HG02970 (cell line): Measurements from ENCODE around the gene TMCC1.
A peak's percentile ranks its signal among the peaks of the same experiment; 100 is the strongest.
"Not testable (repeated sequence)": the region's sequence is repeated elsewhere in the genome, so short reads cannot be mapped to it uniquely, and the experiment has no call there.

Experiments used
- ATAC-seq: cut with Tn5 transposase; IDR thresholded peaks from one replicate; pipeline ENCODE4 v1.9.1; 2021; ENCODE audit warnings: mild to moderate bottlenecking, moderate library complexity, moderate number of reproducible peaks; ENCODE audit not compliant: unreplicated experiment, low FRiP score

The TMCC1 gene

GRCh38 chr3:129893581-129894070 lies at the start of gene TMCC1:
TMCC1 (minus strand) TSS chr3:129893711.
- peak; percentile 82 for ATAC-seq

DNA sequence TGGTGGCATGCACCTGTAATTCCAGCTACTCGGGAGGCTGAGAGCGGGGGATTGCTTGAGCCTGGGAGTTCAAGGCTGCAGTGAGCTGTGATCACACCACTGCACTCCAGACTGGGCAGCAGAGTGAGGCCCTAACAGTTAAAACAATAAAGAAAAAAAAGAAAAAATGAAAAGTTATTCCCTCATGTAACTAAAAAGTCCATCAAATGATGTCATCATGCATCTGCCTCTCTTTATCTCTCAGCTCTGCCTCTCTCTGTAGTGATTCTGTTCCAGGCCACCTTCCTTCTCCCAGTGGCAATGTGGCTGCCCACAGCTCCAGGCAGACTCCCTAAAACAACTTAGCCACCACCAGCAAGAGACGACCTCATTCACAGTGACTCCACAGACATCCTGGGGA lies 49.5 kb upstream of the TMCC1 start:
- ATAC-seq = no peak

GRCh38 chr3:129942296-129942695 lies 48.8 kb upstream of the TMCC1 start:
- no peak for ATAC-seq

DNA sequence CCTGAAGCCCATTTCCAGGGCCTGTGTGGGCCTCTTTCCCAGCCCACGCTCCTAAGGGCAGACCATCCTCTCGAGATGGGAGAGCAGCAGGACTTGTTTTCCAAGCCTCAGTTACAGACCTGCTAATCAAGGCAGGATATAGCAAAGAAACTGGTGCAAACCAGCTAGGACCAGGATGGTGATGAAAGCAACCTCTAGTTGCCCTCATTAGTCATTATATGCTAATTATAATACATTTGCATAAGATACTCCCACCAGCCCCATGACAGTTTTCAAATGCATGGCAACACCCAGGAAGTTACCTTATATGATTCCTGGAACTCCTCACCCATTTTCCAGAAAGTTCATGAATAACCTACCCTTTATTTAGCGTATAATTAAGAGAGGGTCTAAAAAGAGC lies 46.6 kb upstream of the TMCC1 start:
- no peak for ATAC-seq

DNA sequence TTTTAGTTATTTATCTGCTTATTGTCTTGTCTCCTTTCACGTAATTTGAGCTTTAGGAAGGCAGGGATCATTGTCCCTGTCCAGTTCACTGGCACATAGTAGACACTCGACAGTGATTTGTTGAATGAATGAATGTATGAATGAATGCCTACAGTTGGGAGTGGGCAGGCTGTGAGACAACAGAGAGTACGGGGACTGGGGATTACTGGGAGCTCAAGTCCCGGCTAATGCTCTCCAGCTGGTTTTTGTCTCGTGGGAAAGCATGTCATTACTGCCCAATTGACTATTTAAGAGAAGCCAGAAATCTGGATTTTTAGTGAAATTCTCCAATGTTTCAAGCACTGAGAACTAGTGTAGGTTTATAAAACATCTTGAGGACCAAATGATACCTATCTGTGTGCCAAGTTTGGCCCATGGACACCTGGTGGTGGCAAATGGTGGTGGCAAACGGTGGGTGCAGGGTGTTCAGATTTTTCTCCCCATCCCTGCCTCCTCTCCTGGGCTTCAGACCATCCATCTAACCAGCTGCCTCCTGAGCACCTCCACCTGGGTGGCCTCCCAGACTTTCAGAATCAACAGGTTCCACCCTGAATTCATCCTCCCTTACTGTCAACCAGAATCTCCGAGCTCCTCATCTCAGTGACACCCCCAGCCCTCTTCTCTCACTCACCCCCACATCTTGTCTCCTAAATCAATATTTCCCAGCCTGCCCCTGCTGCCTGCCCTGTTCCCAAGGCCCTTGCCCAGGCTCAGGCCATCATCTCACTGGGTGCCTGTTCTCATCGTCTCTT lies 44.8 kb upstream of the TMCC1 start:
- no peak for ATAC-seq

- no peak for ATAC-seq
These were observed 44.2 kb upstream of the TMCC1 start for GRCh38 chr3:129937717-129938116.

- no peak for ATAC-seq
These were observed 43.2 kb upstream of the TMCC1 start for GRCh38 chr3:129936757-129937156.

DNA sequence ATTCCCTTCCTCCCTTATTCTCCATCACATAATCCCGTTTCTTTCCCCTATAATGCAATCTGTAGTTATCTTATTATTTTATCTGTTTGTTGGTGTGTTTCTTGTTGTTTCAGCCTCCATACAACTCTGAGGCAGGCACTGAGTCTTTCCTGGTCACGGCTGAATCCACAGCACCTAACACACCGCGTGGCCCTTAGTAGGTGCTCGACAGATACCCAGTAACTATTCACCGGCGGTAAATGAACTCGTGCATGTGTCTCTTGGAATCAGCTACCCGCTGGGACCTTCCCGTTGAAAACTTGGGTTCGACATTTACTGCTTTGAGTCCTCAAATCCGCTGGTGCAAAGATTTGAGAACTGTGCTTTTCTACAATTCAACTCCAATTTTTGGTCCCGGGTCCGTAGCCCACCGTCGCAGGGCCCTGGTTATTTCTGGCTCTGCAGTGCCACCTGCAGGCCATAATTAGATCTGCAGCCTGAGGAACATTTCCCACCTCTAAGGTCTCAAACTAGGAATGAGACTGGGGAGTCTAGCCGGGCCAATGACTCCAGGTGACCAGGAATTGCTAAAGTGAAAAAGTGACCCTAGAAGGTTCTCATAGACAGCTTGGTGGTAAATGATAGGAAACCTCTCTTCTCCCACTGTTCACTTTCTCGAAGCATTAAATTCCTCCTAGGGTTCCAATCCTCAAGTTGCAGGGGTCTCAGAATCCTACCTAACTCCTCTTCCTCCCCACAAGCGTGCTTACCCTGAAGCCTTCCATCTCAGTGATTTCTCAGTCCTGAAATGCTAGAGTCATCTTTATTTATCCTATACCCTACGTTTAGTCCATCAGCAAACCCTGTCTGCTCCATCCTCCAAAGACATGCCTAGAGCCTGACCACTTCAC lies 41.0 kb upstream of the TMCC1 start:
- no peak for ATAC-seq

GRCh38 chr3:129933471-129933870 lies 40.0 kb upstream of the TMCC1 start:
- no peak for ATAC-seq

GRCh38 chr3:129929383-129929782 lies 35.9 kb upstream of the TMCC1 start:
- no peak for ATAC-seq

- no peak for ATAC-seq
These were observed 33.6 kb upstream of the TMCC1 start for GRCh38 chr3:129927072-129927471.

DNA sequence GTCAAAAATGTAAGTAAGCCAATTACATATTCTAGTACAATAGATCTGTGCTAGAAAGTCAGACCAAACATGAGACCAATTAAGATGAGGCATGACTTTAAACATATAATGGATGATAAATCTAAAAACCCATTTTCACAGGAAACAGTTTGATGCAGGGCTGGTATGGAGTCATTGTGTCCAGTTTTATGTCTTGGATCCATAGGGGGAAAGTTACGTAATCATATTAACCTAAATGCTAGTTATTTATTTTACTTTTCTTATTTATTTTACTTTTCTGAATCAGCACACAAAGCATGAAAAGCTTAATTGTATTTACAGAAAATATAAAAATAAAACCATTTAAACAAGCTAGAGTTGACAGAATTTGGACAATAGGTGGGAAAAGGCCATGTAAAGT lies 26.3 kb upstream of the TMCC1 start:
- ATAC-seq = no peak

DNA sequence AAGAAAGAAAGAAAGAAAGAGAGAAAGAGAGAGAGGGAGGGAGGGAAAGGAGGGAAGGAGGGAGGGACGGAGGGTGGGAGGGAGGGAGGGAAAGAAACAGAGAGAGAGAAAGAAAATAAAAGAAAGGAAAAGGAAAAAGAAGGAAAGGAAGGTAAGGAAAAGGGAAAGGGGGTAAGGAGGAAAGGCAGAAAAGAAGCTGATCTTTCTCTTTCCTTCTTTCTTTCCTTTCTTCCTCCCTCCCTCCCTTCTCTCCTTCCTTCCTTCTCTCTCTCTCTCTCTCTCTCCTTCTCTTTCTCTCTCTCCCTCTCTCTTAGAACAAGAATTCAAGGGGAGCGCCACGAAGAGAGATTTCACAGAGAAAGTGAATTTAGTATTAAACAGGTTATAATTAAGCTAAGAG lies 25.8 kb upstream of the TMCC1 start:
- ATAC-seq = no peak

- no peak for ATAC-seq
These were observed 24.9 kb upstream of the TMCC1 start for GRCh38 chr3:129918461-129918860.

GRCh38 chr3:129917423-129918007 lies 24.0 kb upstream of the TMCC1 start:
- ATAC-seq = no peak

DNA sequence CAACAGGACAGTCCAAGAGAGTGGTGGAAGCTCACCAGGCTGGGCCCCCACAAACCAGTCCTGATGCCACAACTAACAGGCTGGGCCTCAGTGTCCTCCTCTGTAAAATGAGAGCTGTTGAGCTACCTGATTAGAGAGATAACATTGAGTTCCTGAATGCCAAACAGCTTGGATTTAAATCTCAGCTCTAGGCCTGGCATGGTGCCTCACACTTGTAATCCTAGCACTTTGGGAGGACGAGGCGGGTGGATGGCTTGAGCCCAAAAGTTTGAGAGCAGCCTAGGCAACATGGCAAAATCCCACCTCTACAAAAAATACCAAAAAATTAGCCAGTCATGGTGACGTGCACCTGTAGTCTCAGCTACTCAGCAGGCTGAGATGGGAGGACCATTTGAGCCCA lies 20.1 kb upstream of the TMCC1 start:
- ATAC-seq = no peak

DNA sequence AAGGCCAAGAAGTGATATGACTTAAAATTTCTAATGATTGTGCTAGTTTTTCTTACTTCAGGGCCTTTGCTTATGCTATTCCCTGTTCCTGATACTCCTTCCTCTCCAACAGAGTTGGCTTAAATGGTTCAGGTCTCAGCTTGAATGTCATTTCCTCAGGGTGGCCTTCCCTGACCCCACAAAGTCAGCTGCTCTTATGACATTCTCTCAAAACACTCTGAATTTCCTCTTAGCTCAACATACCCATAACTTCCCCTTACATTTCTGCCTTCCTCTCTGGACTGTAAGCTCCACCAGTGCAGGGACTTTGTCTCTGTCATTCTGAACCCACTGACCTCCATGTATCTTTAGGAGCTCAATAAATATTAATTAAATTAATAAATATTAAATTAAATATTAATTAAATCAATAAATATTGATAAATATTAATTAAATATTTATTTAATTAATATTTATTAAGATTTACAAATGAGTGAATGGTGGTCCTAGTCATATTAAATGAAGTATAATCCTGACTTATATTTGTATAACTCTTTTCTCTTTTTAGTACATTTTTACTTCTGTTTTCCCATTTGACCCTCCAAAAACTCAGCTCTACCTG lies 17.9 kb upstream of the TMCC1 start:
- no peak for ATAC-seq

DNA sequence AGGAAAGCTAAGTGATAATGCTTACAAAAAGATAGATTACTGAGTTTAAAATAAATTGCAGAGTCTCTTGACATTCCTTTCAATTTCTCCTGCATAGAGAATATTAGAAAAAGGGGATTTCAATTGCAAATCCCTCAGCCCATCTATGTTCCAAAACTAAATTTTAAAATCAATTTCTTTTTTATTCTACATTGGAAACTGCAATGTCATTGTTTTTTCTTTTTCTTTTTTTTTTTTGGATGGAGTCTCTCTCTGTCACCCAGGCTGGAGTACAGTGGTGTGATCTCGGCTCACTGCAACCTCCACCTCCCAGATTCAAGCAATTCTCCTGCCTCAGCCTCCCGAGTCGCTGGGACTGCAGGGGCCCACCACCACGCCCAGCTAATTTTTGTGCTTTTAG lies 15.7 kb upstream of the TMCC1 start:
- not testable (repeated sequence) for ATAC-seq

- no peak for ATAC-seq
These were observed 14.9 kb upstream of the TMCC1 start for GRCh38 chr3:129908417-129908816.

DNA sequence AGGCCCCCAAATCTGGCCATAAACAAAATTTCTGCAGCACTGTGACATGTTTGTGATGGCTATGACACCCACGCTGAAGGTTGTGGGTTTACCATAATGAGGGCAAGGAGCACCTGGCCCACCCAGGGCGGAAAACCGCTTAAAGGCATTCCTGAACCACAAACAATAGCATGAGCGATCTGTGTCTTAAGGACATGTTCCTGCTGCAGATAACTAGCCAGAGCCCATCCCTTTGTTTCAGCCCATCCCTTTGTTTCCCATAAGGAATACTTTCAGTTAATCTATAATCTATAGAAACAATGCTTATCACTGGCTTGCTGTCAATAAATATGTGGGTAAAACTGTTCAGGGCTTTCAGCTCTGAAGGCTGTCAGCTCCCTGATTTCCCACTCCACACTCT lies 7.8 kb upstream of the TMCC1 start:
- not testable (repeated sequence) for ATAC-seq

DNA sequence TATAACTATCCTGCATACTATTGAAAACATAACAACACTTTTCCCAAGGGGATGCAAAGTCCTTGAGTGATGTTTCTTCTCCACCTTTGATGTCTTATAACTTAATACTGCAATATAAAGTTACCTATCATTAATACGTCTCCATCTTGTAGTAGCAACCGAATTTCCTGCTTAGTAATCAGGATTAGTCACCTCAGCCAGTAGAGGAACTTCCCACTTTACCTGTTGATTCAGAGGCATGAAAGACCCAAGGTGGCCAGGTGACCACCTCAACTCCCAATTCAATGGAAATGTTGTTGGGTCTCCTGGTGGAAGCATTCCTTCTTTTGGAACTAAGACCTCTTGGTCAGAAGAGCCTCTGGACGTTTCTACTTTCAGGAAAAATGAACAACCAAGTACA lies 3.5 kb upstream of the TMCC1 start:
- ATAC-seq = no peak
